Ovary (tissue), 9 donors: Measurements from ENCODE around the gene ETNK1. TPM values are rescaled to one million over a fixed set of nuclear protein-coding genes. Genes with fewer than 3 reads are reported as not detected.

ENCODE experiments used
- DNase-seq, 5 donors: peaks; one replicate each; pipeline ENCODE4 v3.0.0-alpha.2; 2019 to 2020
- H3K27ac ChIP-seq, 2 donors: fragments of 200-600 bp; one replicate each; pipeline versions ENCODE4 v1.5.1 to v1.8.0; 2019 to 2022
- H3K27me3 ChIP-seq: fragments of 200-600 bp; one replicate; pipeline ENCODE4 v1.8.0; 2022
- H3K36me3 ChIP-seq: fragments of 200-600 bp; sonication (generic); one replicate; pipeline ENCODE4 v1.5.1; 2019
- H3K4me1 ChIP-seq: one replicate; pipeline ENCODE4 v1.8.1; 2013; ENCODE audit warnings: mild to moderate bottlenecking, moderate library complexity; ENCODE audit not compliant: insufficient read depth
- H3K4me3 ChIP-seq: fragments of 200-600 bp; sonication (generic); one replicate; pipeline ENCODE4 v1.5.1; 2017
- H3K9me3 ChIP-seq, 2 donors: fragments of 200-600 bp in 1 of 2; sonication (generic) in 1 of 2; one replicate each; pipeline versions ENCODE4 v1.5.1 to v1.8.1; 2013 to 2019; ENCODE audit warnings: mild to moderate bottlenecking in 1 of 2, moderate library complexity in 1 of 2
- EP300 ChIP-seq: sonication (generic); formaldehyde crosslinking; IDR thresholded peaks from one replicate; pipeline ENCODE4 v1.6.1; 2017; ENCODE audit warnings: antibody characterized with exemption
- POLR2A ChIP-seq: fragments of 450-650 bp; IDR thresholded peaks from one replicate; pipeline ENCODE4 v1.6.1; 2017; ENCODE audit warnings: antibody characterized with exemption, mild to moderate bottlenecking, moderate library complexity
- WGBS, 3 donors: extraction: QIAGEN DNeasy Blood & Tissue Kit in 1 of 3; methylation state at CpG; one replicate each; pipeline versions ENCODE4 v1.1.5 to v1.1.7; 2013 to 2017; 5-methylcytosine and 5-hydroxymethylcytosine counted together
- intact Hi-C, 4 donors: fragments of 100-400 bp; cut with DNase I; formaldehyde crosslinking; loops; one replicate each; pipeline versions ENCODE4 v1.11.0 to v1.15.1; 2022 to 2023
- polyA plus RNA-seq, 2 donors: library from polyadenylated mRNA; stranded (reverse); fragments of 200-250 nt in 1 of 2; fragments of 350-450 nt in 1 of 2; fragmentation: Illumina TruSeq in 1 of 2; extraction: RNeasy Lipid Tissue Mini Kit (QIAGEN cat#74804) in 1 of 2; gene quantifications; one replicate each; pipeline ENCODE4 v1.2.3, GENCODE V29; 2013 to 2014
- total RNA-seq, 7 donors: library from RNA; depleted of rRNA in 2 of 7; stranded (reverse); fragments of >200 nt in 2 of 7; fragmentation: NEBNext Ultra II Directional in 3 of 7; extraction: Animal tissue kit (Norgen Biotek cat#: 25700) in 3 of 7; gene quantifications; one replicate each; pipeline versions ENCODE4 v1.1.0 to v1.2.4, GENCODE V29; 2016 to 2023
- TF ChIP-seq, protein P1 (sequence below), 3 donors: fragments of 450-650 bp in 2 of 3; fragments of 200-600 bp in 1 of 3; IDR thresholded peaks; one replicate each; pipeline versions ENCODE4 v1.5.1 to v1.8.0; 2016 to 2022; ENCODE audit warnings: antibody characterized with exemption in 3 of 3, mild to moderate bottlenecking in 1 of 3
- donor health status: DM: no; HTN: no; CAD: no; lungs with moderate emphysema.
- donor health status: DM: no; HTN: no; CAD: no.
- donor health status: Bipolar disorder and iron deficiency.
- donor health status: DM: yes; HTN: yes; CAD: no.
- donor health status: DM: no; HTN: no; CAD: no.
- donor health status: DM: yes; HTN: yes; CAD: no.

The ETNK1 gene
- total and polyA plus RNA-seq, 9 donors = 11.9 to 50.6 (median 41.4) TPM

DNA sequence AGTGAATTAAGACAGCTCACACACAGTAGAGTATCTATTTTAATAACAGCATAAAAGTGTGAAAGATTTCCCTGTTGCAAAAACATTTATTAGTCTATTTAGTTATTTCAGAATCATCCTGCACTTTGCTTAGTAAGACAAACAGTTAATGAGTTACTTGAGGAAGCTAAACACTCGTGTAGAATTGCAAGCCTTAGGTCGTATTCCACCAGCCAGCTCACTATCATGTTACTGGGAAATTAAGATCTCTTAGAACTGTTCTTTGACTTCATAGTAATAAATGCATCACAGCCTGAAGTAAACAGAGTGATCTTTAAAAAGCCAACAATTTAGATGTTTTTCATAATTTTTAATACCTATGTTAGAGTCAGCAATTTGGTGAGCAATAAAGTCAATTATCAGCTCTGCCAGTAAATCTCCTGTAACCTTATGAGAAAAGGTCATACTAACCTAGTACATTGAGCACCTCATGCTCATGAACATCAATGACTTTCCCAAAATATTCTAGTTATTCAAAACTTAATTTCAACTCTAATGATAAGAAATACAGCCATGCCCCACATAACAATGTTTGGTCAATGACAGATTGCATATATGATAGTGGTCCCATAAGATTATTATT, 26.7 kb upstream of the ETNK1 start:
- DNase-seq = no peak
- intact Hi-C loops = no loop called here
- H3K27ac ChIP-seq = no peak overlapping the region
- H3K4me3 ChIP-seq = no peak overlapping the region
- TF ChIP-seq EP300 = no peak
- TF ChIP-seq, protein P1, sequence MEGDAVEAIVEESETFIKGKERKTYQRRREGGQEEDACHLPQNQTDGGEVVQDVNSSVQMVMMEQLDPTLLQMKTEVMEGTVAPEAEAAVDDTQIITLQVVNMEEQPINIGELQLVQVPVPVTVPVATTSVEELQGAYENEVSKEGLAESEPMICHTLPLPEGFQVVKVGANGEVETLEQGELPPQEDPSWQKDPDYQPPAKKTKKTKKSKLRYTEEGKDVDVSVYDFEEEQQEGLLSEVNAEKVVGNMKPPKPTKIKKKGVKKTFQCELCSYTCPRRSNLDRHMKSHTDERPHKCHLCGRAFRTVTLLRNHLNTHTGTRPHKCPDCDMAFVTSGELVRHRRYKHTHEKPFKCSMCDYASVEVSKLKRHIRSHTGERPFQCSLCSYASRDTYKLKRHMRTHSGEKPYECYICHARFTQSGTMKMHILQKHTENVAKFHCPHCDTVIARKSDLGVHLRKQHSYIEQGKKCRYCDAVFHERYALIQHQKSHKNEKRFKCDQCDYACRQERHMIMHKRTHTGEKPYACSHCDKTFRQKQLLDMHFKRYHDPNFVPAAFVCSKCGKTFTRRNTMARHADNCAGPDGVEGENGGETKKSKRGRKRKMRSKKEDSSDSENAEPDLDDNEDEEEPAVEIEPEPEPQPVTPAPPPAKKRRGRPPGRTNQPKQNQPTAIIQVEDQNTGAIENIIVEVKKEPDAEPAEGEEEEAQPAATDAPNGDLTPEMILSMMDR (IDR thresholded peaks at IDR 0.05) = no peak
- no peak for TF ChIP-seq POLR2A
- no peaks in the 10 kb centered on the region for H3K9me3 ChIP-seq
- WGBS, 3 donors = 3 to 7% (median 5%) methylated on average over 2 of the region's 2 CpGs
- no peaks in the 10 kb centered on the region for H3K36me3 ChIP-seq
- no peaks in the 10 kb centered on the region for H3K27me3 ChIP-seq
- H3K4me1 ChIP-seq = no peaks in the 10 kb centered on the region

DNA sequence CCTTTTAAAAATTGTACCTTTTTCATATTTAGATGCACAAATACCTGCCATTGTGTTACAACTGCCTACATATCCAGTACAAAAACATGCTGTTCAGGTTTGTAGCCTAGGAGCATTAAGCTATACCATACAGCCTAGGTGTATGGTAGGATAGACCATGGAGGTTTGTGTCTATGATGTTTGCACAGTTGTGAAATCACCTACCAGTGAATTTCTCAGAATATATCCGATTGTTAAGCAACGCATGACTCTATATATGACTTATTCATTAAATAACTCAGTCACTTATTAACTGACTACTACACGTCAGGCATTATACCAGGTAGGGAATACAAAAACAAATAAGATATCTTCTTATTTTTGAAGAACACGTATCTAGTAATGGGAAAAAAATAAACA, 26.2 kb upstream of the ETNK1 start:
- Histone ChIP-seq H3K36me3 (no peaks in the 10 kb centered on the region), H3K27ac (no peak overlapping the region), H3K4me3 (no peak overlapping the region), H3K27me3 (no peaks in the 10 kb centered on the region), H3K4me1 (no peaks in the 10 kb centered on the region), H3K9me3 (no peaks in the 10 kb centered on the region)
- TF ChIP-seq EP300 = no peak
- TF ChIP-seq, protein P1 (IDR thresholded peaks at IDR 0.05) = no peak
- no peak for TF ChIP-seq POLR2A
- 89 to 90% (median 90%) methylated on average over 4 of the region's 4 CpGs for WGBS, 3 donors
- intact Hi-C loops = no loop called here
- DNase-seq = no peak

DNA sequence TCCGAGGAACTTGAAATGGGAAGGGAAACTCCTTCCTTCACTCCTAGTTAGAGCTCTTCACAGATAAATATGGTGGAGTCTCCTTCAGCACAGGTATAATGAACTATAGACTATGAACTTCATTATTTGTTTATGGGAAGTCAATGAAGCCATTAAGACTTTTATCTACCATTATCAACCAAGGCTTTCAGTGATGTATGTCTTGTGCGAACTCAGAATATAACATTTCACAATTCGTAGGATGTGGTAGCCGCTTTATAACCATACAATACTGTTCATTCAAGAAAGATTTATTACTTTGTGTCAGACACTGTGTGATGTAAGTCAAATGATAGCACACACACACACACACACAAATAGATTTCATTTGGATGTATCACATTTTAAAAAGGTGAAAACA, 24.8 kb upstream of the ETNK1 start:
- Histone ChIP-seq H3K4me3 (no peak overlapping the region), H3K9me3 (no peaks in the 10 kb centered on the region), H3K36me3 (no peaks in the 10 kb centered on the region), H3K27me3 (no peaks in the 10 kb centered on the region), H3K27ac (no peak overlapping the region), H3K4me1 (no peaks in the 10 kb centered on the region)
- 94 to 95% (median 94%) methylated on average over 4 of the region's 4 CpGs for WGBS, 3 donors
- intact Hi-C loops = no loop called here
- no peak for DNase-seq
- TF ChIP-seq, protein P1 (IDR thresholded peaks at IDR 0.05) = no peak
- TF ChIP-seq EP300 (no peak), POLR2A (no peak)

DNA sequence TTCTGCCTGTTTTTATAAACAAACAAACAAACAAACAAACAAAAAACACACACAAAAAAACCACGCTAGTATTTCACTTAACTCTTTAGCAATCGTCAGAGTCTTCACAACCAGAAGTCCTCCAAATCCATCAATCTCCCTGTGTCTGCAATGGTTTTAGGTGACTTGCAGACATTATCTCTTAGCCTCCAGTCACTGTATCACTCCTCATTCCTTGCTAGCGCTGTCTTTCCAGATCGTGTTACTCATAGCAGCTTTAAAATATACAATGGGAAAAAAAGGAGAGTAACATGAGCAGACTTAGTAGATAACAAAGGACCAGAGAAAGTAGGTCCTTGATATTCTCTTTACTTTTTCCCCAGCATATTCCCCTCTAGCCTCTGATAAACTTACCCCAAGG, 15.5 kb upstream of the ETNK1 start:
- H3K36me3 ChIP-seq = no peaks in the 10 kb centered on the region
- H3K4me3 ChIP-seq = no peak overlapping the region
- 49 to 62% (median 54%) methylated on average over 4 of the region's 4 CpGs for WGBS, 3 donors
- H3K27ac ChIP-seq = no peak overlapping the region
- no peaks in the 10 kb centered on the region for H3K27me3 ChIP-seq
- H3K9me3 ChIP-seq = no peaks in the 10 kb centered on the region
- DNase-seq = no peak
- TF ChIP-seq POLR2A (no peak), EP300 (no peak)
- TF ChIP-seq, protein P1 (IDR thresholded peaks at IDR 0.05) = no peak
- intact Hi-C loops = no loop called here
- H3K4me1 ChIP-seq = no peaks in the 10 kb centered on the region
